Measurements from ENCODE around the gene NAT14.

The NAT14 gene

GRCh38 chr19:55492362-55492944, 7.5 kb downstream of the NAT14 start:
- Histone ChIP-seq H3K27me3 (ENCODE audit: insufficient read depth, low read depth) (peaks cover 85% of the 10 kb centered on the region), H3K4me2 (no peak overlapping the region), H3K4me3 (IDR thresholded peaks at IDR 0.05; ENCODE audit: insufficient read depth, low read depth, low read length) (no peak overlapping the region), H3K27ac (no peak overlapping the region), H3K79me2 (ENCODE audit: insufficient read depth, low read depth) (no peaks in the 10 kb centered on the region), H3K9ac (no peak overlapping the region), H2AFZ (ENCODE audit: low read depth) (no peak overlapping the region), H4K20me1 (ENCODE audit: insufficient read depth) (no peaks in the 10 kb centered on the region), H3K4me1 (ENCODE audit: low read depth, poor library complexity, severe bottlenecking) (no peaks in the 10 kb centered on the region), H3K36me3 (ENCODE audit: insufficient read depth) (no peaks in the 10 kb centered on the region)
- no peak for TF ChIP-seq CTCF (conservative IDR thresholded peaks at IDR 0.05; ENCODE audit: low read depth, low read length)

GRCh38 chr19:55493052-55493644, 8.2 kb downstream of the NAT14 start:
- no peak overlapping the region for H3K27ac ChIP-seq
- H3K4me1 ChIP-seq (ENCODE audit: low read depth, poor library complexity, severe bottlenecking), result no peaks in the 10 kb centered on the region
- TF ChIP-seq CTCF (conservative IDR thresholded peaks at IDR 0.05; ENCODE audit: low read depth, low read length), result no peak
- no peaks in the 10 kb centered on the region for H3K79me2 ChIP-seq (ENCODE audit: insufficient read depth, low read depth)
- no peak overlapping the region for H2AFZ ChIP-seq (ENCODE audit: low read depth)
- H3K36me3 ChIP-seq (ENCODE audit: insufficient read depth), result no peaks in the 10 kb centered on the region
- no peaks in the 10 kb centered on the region for H4K20me1 ChIP-seq (ENCODE audit: insufficient read depth)
- H3K27me3 ChIP-seq (ENCODE audit: insufficient read depth, low read depth), result peaks cover 89% of the 10 kb centered on the region
- no peak overlapping the region for H3K4me2 ChIP-seq
- H3K9ac ChIP-seq, result no peak overlapping the region
- no peak overlapping the region for H3K4me3 ChIP-seq (IDR thresholded peaks at IDR 0.05; ENCODE audit: insufficient read depth, low read depth, low read length)

- no peak overlapping the region for H3K9ac ChIP-seq
- no peaks in the 10 kb centered on the region for H3K4me1 ChIP-seq (ENCODE audit: low read depth, poor library complexity, severe bottlenecking)
- no peak overlapping the region for H2AFZ ChIP-seq (ENCODE audit: low read depth)
Measured at GRCh38 chr19:55493645-55494171, 8.7 kb downstream of the NAT14 start.

GRCh38 chr19:55494172-55494761, 9.3 kb downstream of the NAT14 start:
- no peaks in the 10 kb centered on the region for H3K4me1 ChIP-seq (ENCODE audit: low read depth, poor library complexity, severe bottlenecking)
- TF ChIP-seq CTCF (conservative IDR thresholded peaks at IDR 0.05; ENCODE audit: low read depth, low read length), result no peak
- no peaks in the 10 kb centered on the region for H3K79me2 ChIP-seq (ENCODE audit: insufficient read depth, low read depth)
- no peak overlapping the region for H3K27ac ChIP-seq
- no peak overlapping the region for H3K9ac ChIP-seq
- no peaks in the 10 kb centered on the region for H3K36me3 ChIP-seq (ENCODE audit: insufficient read depth)
- H3K27me3 ChIP-seq (ENCODE audit: insufficient read depth, low read depth), result peaks cover 97% of the 10 kb centered on the region
- no peaks in the 10 kb centered on the region for H4K20me1 ChIP-seq (ENCODE audit: insufficient read depth)
- H2AFZ ChIP-seq (ENCODE audit: low read depth), result no peak overlapping the region
- no peak overlapping the region for H3K4me3 ChIP-seq (IDR thresholded peaks at IDR 0.05; ENCODE audit: insufficient read depth, low read depth, low read length)
- no peak overlapping the region for H3K4me2 ChIP-seq

More at GRCh38 chr19:55493645-55494171, 8.7 kb downstream of the NAT14 start:
- no peak overlapping the region for H3K4me2 ChIP-seq
- H3K27ac ChIP-seq, result no peak overlapping the region
- no peak overlapping the region for H3K4me3 ChIP-seq (IDR thresholded peaks at IDR 0.05; ENCODE audit: insufficient read depth, low read depth, low read length)
- H3K27me3 ChIP-seq (ENCODE audit: insufficient read depth, low read depth), result peaks cover 95% of the 10 kb centered on the region
- no peaks in the 10 kb centered on the region for H3K79me2 ChIP-seq (ENCODE audit: insufficient read depth, low read depth)
- no peak for TF ChIP-seq CTCF (conservative IDR thresholded peaks at IDR 0.05; ENCODE audit: low read depth, low read length)
- H3K36me3 ChIP-seq (ENCODE audit: insufficient read depth), result no peaks in the 10 kb centered on the region
- no peaks in the 10 kb centered on the region for H4K20me1 ChIP-seq (ENCODE audit: insufficient read depth)
